IPS-18c (cell line): Measurements from ENCODE around the gene GSTO1.

ENCODE experiments used
- H3K4me3 ChIP-seq: 2 replicates; pipeline ENCODE4 v1.7.0; 2013; ENCODE audit warnings: low read depth, mild to moderate bottlenecking, low read length, moderate library complexity; ENCODE audit not compliant: insufficient read depth
- H3K9me3 ChIP-seq: one replicate; pipeline ENCODE4 v1.6.1; 2013; ENCODE audit warnings: mild to moderate bottlenecking, low read length, moderate library complexity; ENCODE audit not compliant: control insufficient read depth, insufficient read depth

The GSTO1 gene

GRCh38 chr10:104309980-104310978 lies 55.6 kb downstream of the GSTO1 start:
- Histone ChIP-seq H3K4me3 (no peak overlapping the region), H3K9me3 (no peaks in the 10 kb centered on the region)

- Histone ChIP-seq H3K4me3 (no peak overlapping the region), H3K9me3 (no peaks in the 10 kb centered on the region)
Observed at GRCh38 chr10:104311184-104311720, 56.6 kb downstream of the GSTO1 start.

GRCh38 chr10:104314591-104315485 lies 60.1 kb downstream of the GSTO1 start:
- H3K4me3 ChIP-seq = no peak overlapping the region
- no peaks in the 10 kb centered on the region for H3K9me3 ChIP-seq

- H3K4me3 ChIP-seq = no peak overlapping the region
- no peaks in the 10 kb centered on the region for H3K9me3 ChIP-seq
Observed at GRCh38 chr10:104315486-104315921, 60.8 kb downstream of the GSTO1 start.

GRCh38 chr10:104316321-104317099 lies 61.8 kb downstream of the GSTO1 start:
- Histone ChIP-seq H3K9me3 (no peaks in the 10 kb centered on the region), H3K4me3 (no peak overlapping the region)
